T-helper 17 cell (primary cell): Measurements from ENCODE around the gene FAM193B. TPM values are rescaled to one million over a fixed set of nuclear protein-coding genes. Genes with fewer than 3 reads are reported as not detected.
A peak's percentile ranks its signal among the peaks of the same experiment; 100 is the strongest.

Source experiments
- ATAC-seq: fragments of 150-1000 bp; cut with Tn5 transposase; 2 replicates; pipeline ENCODE4 v1.10.0; 2021; ENCODE audit warnings: mild to moderate bottlenecking, moderate library complexity
- DNase-seq, 3 donors: peaks; one replicate each; pipeline versions ENCODE4 v3.0.0 to v3.0.0-alpha.2; 2020 to 2021
- H3K9me3 ChIP-seq: one replicate; pipeline ENCODE4 v1.7.0; 2013; ENCODE audit warnings: low read length, mild to moderate bottlenecking; ENCODE audit not compliant: control insufficient read depth, poor library complexity, severe bottlenecking
- H3K27ac Mint-ChIP-seq: one replicate; pipeline ENCODE4 v1.8.0; 2022; ENCODE audit warnings: mild to moderate bottlenecking, moderate library complexity, mixed read lengths
- H3K27me3 Mint-ChIP-seq: one replicate; pipeline ENCODE4 v1.8.0; 2022; ENCODE audit warnings: mixed read lengths
- H3K36me3 Mint-ChIP-seq: one replicate; pipeline ENCODE4 v1.8.0; 2022; ENCODE audit warnings: low read depth, mixed read lengths
- H3K4me1 Mint-ChIP-seq: one replicate; pipeline ENCODE4 v1.8.0; 2022; ENCODE audit warnings: mild to moderate bottlenecking, mixed read lengths
- H3K4me3 Mint-ChIP-seq: one replicate; pipeline ENCODE4 v1.8.0; 2022; ENCODE audit warnings: mild to moderate bottlenecking, moderate library complexity, mixed read lengths
- total RNA-seq, 4 donors: library from RNA in 2 of 4; stranded (reverse) in 2 of 4; gene quantifications; one replicate each; pipeline ENCODE4 v1.2.3 and lab custom pipeline; 2022 to 2026

The FAM193B gene
- total RNA-seq, 2 donors from 2014 or later = 143 to 167 TPM

DNA sequence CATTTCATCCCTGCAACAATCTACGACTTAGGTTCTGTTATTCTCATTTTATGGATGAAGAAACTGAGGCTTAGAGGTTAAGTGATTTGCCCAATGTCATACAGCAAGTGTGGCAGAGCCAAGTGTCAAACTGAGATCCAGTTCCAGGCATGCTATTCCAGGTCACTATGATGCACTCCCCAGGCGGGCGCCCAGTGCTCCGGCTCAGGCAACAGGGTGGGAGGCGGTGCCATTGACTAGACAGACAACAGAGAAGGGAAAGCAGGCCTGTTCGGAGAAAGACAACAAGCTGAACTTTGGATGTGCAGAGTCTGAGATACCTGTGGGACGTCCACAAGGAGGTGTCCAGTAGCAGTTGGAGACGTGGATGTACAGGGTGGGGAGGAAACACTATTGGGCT is 26.8 kb downstream of the FAM193B start:
- H3K4me1 Mint-ChIP-seq = peaks cover 8% of the 10 kb centered on the region
- no peaks in the 10 kb centered on the region for H3K27me3 Mint-ChIP-seq
- ATAC-seq (no peak), DNase-seq (no peak)
- peaks cover 10% of the 10 kb centered on the region for H3K36me3 Mint-ChIP-seq
- no peaks in the 10 kb centered on the region for H3K9me3 ChIP-seq
- H3K4me3 Mint-ChIP-seq = no peak overlapping the region
- H3K27ac Mint-ChIP-seq = no peak overlapping the region

DNA sequence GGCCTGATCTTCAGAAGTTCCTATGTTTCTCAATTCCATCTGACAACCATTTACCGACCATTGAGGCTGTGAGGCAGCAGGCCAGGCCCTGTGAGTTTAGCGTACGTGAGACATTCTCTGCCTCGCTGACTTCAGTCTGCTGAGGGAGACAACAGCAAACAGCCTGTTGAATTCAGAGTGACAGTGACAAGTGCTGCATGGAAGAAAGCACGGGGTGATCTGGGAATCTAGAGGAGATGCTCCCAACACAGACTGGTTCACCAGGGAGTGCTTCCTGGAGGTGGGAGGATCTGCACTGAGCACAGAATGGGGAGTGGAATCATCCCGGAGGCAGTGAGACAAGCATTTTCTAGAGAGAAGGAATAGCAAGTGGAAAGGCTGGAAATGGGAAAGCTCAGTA is 27.6 kb downstream of the FAM193B start:
- DNase-seq = no peak
- H3K9me3 ChIP-seq = no peaks in the 10 kb centered on the region
- Mint-ChIP-seq H3K27me3 (no peaks in the 10 kb centered on the region), H3K36me3 (peaks cover 7% of the 10 kb centered on the region), H3K27ac (no peak overlapping the region), H3K4me3 (no peak overlapping the region), H3K4me1 (peaks cover 8% of the 10 kb centered on the region)
- ATAC-seq = no peak

DNA sequence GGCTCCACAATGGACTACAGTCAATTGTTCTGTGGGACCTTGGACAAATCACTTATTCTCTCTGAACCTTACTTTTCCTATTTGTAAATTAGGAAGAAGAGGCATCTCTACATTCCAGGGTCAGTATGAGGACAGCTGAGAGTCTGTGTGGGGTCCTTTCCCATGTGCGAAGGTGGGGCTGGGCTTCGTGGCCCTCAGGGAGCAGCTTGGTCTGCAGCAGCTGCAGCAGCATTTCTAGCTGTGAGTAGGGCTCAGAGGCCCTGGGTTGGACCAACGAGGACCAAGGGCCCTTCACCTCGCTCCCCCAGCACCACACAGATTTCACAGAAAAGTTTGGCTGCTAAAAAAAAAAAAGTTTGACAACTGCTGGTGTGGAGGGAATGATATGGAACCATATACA is 28.2 kb downstream of the FAM193B start:
- peaks cover 7% of the 10 kb centered on the region for H3K36me3 Mint-ChIP-seq
- H3K27ac Mint-ChIP-seq = no peak overlapping the region
- peaks cover 13% of the 10 kb centered on the region for H3K4me1 Mint-ChIP-seq
- H3K9me3 ChIP-seq = no peaks in the 10 kb centered on the region
- no peaks in the 10 kb centered on the region for H3K27me3 Mint-ChIP-seq
- no peak overlapping the region for H3K4me3 Mint-ChIP-seq
- ATAC-seq (no peak), DNase-seq (no peak)

DNA sequence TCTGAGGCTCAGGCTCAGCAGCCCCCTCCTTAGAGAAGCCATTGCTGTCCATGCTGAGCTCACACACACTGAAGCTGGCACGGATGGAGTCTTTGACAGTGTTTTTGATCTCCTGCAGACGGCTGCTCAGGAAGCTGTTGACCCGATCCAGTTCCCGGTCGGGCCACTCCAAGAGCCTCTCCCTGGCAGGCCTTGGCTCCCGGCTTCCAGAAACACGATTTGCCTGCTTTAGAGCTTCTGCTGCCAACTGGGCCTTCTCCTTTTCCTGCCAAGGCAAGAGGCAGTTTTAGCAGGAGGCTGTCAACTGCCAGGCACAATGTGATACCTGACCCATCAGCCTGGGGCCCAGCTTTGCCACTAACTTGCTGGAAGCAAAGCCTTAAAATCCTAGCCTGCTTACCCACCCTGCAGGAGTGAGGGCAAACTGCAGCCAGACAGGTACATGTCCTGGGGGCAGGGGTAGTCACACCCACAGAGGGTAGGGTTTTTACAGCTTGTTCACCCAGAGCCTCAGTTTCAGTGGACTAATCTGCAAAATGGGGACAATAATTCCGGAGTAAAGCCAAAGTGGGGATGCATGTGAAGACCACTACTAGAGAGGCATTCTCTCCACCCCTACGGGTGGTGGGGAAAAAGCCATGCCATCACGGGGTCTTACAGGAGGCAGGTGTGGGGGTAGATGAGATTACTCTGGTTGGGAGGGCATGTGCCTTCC is 29.3 kb downstream of the FAM193B start:
- no peaks in the 10 kb centered on the region for H3K9me3 ChIP-seq
- Mint-ChIP-seq H3K4me3 (no peak overlapping the region), H3K27ac (peak overlapping the region; percentile 6), H3K27me3 (no peaks in the 10 kb centered on the region), H3K36me3 (peaks cover 6% of the 10 kb centered on the region), H3K4me1 (peaks cover 12% of the 10 kb centered on the region)
- DNase-seq (no peak), ATAC-seq (no peak)

DNA sequence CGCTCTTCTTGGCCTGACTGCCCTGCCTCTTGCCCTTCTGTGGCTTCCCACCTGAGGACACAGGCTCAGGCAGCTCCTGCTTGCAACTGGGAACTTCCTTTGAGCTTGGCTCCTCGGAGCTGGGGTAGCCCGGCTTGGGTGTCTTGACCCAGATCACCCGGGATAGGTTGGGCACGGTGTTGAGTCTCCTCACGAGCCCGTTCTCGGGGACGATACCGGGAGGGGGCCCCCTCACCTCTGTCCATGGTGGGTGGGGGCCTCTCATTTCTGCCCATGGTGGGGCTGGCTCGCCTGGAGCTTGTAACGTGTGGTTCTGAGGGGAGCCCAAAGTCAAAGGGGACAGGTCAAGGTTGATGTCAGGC is 29.8 kb downstream of the FAM193B start:
- ATAC-seq (no peak), DNase-seq (no peak)
- Mint-ChIP-seq H3K36me3 (peaks cover 6% of the 10 kb centered on the region), H3K27me3 (no peaks in the 10 kb centered on the region), H3K27ac (no peak overlapping the region), H3K4me3 (no peak overlapping the region), H3K4me1 (peaks cover 12% of the 10 kb centered on the region)
- no peaks in the 10 kb centered on the region for H3K9me3 ChIP-seq

DNA sequence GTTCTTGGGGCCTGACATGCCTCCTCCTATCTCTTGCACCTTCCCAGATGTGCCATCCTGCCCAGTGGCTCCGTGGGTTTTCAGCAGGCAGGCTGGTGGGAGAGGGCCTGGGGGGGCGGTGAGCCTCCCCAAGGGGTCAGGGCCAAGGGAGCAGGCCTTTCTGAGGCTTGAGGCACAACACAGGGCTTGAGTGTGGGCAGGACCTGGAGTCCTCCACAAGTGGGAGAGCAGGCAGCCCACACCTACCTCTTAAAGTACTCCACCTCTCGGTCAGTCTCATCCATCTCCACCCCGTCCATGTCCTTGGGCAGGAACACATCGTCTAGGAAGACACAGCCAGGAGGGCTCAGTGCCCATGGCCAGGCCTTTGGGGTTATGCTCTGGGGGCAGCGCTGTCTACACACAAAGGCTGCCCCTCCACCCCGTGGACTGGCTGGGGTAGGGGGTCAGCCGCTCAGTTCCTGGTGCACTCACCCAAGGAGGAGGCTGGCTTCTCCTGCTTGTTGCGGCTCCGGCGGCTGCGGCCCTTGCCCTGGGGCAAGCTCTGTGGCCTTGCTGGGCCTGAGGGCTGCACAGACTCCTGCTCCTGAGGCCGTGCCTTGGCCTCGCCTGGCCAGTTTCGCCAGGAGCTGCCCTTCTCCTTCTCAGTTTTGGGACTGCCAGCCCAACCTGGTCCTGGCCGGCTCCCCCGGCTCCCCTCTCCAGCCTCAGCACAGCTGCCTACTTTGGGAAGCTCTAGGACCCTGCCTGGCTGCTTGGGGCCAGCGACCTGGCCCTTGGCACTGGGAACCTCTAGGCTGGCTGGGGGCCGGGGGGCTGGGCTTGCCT is 30.4 kb downstream of the FAM193B start:
- H3K9me3 ChIP-seq = no peaks in the 10 kb centered on the region
- Mint-ChIP-seq H3K27ac (no peak overlapping the region), H3K36me3 (peaks cover 4% of the 10 kb centered on the region), H3K4me3 (no peak overlapping the region), H3K27me3 (no peaks in the 10 kb centered on the region), H3K4me1 (peaks cover 13% of the 10 kb centered on the region)
- ATAC-seq (no peak), DNase-seq (no peak)

DNA sequence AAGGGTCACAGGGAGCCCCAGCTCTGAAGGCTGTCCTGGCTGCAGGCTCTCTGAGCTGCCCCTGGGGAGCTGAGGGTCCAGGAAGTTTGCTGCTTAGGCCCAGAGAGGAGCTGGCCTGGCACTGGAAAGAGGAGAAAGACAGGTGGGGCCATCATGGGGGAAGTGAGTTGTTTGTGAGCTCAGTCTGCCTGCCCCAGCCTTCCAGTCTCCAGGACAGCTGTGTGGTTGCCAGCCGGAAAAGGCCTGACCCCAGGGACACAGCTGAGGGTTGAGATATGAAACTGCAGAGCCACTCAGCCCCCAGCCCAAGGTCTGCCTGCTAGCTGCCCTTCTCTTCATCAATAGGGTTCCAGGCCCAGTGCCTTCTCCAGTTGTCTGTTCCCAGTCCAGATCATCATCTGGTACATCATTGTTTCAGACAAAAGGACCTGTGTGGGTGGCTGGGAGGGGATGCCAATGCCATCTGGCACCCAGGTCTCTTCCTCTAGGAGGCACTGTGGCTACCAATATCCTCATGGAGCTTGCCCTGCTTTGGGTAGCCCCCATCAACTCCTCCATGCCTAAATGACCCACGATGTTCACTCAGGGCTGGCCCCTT is 33.3 kb downstream of the FAM193B start:
- DNase-seq (no peak), ATAC-seq (no peak)
- Mint-ChIP-seq H3K27me3 (no peaks in the 10 kb centered on the region), H3K4me1 (peaks cover 27% of the 10 kb centered on the region), H3K4me3 (no peak overlapping the region), H3K36me3 (peaks cover 8% of the 10 kb centered on the region), H3K27ac (peak overlapping the region; percentile 77)
- H3K9me3 ChIP-seq = no peaks in the 10 kb centered on the region

DNA sequence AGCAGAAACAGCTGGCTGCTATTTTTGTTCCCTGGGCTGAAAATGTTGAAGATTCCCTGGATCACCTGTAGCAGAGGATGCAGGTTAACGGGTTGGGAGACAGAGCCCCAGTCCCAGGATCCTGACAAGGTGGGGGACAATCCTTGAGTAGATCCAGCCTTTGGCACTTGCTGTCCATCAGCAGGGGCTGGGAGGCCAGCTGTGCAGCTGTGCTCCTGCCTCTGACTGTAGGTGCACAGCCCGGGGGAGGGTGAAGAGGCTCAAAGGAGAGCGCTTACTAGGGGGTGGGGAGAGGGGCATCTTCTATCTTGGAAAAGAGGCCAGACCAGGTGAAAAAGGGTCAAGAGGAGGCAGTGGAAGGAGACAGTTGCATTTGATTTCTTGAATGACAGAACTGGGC is 34.1 kb downstream of the FAM193B start:
- DNase-seq (no peak), ATAC-seq (no peak)
- Mint-ChIP-seq H3K27ac (peak overlapping the region; percentile 77), H3K4me3 (no peak overlapping the region), H3K36me3 (peaks cover 8% of the 10 kb centered on the region), H3K27me3 (no peaks in the 10 kb centered on the region), H3K4me1 (peaks cover 31% of the 10 kb centered on the region)
- no peaks in the 10 kb centered on the region for H3K9me3 ChIP-seq

DNA sequence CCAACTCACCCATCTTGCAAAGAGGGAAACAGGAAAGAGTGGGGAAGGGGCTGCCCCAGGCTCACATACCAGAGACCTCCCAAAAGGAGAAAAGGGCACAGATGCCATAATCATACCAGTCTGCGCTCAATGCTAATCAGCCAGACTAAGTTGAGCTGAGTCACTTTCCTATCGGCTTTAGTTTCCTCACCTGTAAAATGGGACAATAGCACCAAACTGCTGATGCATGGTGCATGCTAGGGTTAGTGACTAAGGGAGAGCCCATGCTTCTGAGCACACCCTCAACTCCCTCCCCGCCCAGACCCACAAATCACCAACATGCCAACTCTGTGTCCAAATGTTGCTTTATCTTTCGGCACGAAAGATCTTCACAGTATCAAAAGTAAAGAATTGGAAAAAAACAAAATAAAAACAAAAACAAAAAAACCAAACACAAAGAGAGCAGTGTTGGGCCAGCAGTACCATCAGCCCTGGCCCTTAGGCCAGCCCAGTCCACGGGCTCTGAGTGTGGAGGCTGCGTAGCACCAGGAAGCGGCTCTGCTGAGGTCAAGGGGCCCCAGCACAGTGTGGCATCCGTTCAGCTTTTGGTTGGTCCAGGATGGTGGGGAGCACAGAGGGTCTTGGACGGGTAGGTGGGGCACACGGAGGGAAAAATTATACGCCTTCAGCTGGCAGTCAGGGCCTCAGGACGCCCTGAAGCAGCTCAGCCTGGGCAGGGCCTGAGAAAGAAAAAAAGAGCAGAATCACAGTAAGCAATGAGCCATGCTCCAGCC is 34.7 kb downstream of the FAM193B start:
- H3K36me3 Mint-ChIP-seq = peaks cover 8% of the 10 kb centered on the region
- no peaks in the 10 kb centered on the region for H3K9me3 ChIP-seq
- peak overlapping the region; percentile 45 for H3K4me3 Mint-ChIP-seq
- H3K4me1 Mint-ChIP-seq = peaks cover 31% of the 10 kb centered on the region
- DNase-seq (no peak), ATAC-seq (no peak)
- peak overlapping the region; percentile 77 for H3K27ac Mint-ChIP-seq
- no peaks in the 10 kb centered on the region for H3K27me3 Mint-ChIP-seq

DNA sequence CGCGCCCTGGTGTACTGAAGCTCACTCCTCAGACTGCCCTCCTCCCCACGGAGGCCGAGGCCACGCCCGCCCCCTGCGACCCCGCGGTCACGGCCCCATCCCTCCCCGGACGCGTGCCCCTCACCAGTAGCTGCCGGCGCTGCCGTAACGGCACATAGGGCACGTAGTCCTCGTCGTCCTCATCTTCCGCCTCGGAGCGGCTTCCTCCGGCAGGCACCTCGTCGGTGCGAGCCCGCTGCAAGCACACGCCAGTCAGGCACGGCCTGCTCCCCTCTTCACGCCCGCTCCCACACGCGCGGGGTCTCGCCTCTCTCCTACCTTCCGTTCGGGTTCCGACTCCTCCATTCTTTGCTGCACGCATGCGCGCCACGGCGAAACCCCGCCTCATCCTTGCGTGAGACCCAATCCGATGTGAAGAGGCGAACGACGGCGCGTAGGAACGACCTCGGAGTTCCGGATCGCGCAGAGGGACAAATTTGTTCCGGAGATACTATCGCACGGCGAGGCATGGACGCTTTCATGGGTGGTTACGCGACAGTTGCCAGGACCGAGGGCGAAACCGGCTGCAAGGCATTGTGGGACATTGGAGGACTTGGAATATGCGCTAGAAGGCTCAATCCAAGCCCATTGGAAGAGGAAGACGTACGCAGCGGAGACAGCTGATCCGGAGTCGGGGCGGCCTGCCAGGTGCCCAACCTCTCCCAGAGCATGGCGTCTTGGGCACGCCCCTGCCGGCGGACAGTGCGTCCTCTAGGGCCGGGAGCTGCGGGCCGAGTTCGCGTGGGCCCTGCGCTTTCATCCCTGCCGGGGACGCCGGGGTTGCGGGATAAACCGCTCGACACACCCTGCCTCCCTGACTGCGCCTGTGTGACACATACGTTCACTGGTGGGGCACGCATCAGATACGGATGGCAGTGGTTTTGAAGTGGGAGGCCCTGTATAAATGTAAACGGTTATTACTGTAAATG is 37.5 kb downstream of the FAM193B start, which contains the start of gene DDX41:
Gene DDX41, minus strand, starts transcription at position 361 of the 968 bp plus-strand sequence. Its CDS starts 16 bp downstream, at position 345.
- H3K4me3 Mint-ChIP-seq = peak within 1 kb of the TSS; percentile 100
- H3K27me3 Mint-ChIP-seq = no peaks in the 10 kb centered on the region
- ATAC-seq (peak; percentile 90), DNase-seq (peak; percentile 87 to 94 (median 92))
- peak within 1 kb of the TSS; percentile 99 for H3K27ac Mint-ChIP-seq
- H3K4me1 Mint-ChIP-seq = peaks cover 35% of the 10 kb centered on the region
- H3K9me3 ChIP-seq = no peaks in the 10 kb centered on the region
- H3K36me3 Mint-ChIP-seq = peaks cover 8% of the 10 kb centered on the region

DNA sequence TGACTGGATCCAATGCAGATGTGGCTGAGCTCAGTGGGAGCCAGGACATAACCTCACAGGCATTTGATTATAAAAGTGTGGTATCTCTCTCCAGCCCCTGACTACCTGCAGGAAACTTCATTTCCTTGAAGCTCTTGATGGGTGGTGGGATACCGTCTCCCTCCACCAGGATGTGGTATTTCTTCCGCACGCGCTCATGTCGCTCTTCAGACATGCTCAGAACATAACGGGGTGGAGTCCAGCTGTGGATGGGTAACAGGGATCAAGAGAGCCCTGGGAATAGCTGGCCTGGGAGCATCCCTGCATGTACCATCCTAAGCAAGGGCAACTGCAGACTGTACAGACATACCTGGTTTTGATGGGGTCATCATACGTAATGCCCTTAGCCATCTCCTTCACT is 38.8 kb downstream of the FAM193B start:
- H3K27ac Mint-ChIP-seq = peak overlapping the region; percentile 4
- H3K9me3 ChIP-seq = no peaks in the 10 kb centered on the region
- DNase-seq (no peak), ATAC-seq (no peak)
- peaks cover 10% of the 10 kb centered on the region for H3K36me3 Mint-ChIP-seq
- no peaks in the 10 kb centered on the region for H3K27me3 Mint-ChIP-seq
- peaks cover 28% of the 10 kb centered on the region for H3K4me1 Mint-ChIP-seq
- H3K4me3 Mint-ChIP-seq = peak overlapping the region; percentile 100

DNA sequence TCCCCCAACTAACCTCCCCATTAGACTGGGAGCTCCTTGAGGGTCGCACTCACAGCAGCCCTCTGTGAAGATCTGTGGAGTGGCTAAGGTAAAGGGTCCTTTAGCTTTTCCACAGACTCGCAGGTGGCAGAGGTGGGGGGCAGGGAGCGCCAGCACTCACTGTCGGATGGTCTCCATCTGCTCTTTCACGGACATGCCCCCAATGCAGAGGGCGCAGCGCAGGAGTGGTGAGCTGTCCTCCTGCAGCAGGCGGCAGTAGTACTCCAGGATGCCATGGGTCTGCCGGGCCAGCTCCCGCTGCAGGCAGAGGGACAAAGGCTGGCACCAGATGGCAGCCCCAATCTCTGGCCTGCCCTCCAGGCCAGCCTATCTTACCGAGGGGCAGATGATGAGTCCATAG is 39.8 kb downstream of the FAM193B start:
- H3K9me3 ChIP-seq = no peaks in the 10 kb centered on the region
- DNase-seq (no peak), ATAC-seq (no peak)
- Mint-ChIP-seq H3K27ac (no peak overlapping the region), H3K4me1 (peaks cover 27% of the 10 kb centered on the region), H3K4me3 (no peak overlapping the region), H3K27me3 (no peaks in the 10 kb centered on the region), H3K36me3 (peaks cover 7% of the 10 kb centered on the region)
